ENCODE data around the gene KCNK4. TPM values are rescaled to one million over a fixed set of nuclear protein-coding genes. Genes with fewer than 3 reads are reported as not detected.

The KCNK4 gene
- total and polyA plus RNA-seq, 8 donors = not detected

DNA sequence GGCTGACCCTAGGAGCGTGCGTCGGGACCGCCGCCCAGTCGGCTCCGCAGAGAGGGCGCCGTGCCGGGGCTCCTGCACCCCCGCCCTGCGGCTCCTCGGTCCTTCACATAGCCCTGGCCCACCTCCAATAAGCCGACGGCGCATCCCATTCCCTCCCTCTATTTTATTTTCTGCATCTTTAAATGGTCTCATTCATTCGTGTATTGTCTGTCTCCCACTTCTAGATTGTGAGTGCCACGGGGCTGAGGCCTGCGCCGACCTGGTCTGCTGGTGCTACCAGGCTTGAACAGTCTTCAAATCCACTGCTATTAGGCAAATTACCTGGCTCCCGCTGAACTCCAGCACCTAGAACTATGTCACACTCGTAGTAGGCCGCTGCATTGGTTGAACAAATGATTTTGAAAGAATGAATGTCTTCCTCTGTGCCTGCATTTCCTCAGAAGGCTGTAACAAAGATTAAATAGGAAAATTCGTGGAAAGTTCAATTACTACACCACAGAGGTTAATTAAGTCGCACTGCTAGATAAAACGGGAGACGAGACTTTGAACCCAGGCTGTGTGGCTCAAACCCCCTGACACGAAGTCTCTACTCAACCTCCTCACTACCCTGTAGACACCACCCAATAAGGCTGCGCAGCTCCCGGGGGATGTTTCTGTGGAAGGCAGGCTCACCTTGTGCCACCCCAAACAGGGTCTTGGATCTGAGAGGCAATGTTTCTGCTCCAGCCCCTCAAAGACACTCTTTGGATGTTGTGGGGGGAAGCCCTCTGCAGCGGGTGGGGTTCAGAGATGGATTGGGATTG is 43.2 kb upstream of the KCNK4 start:
- Histone ChIP-seq H3K36me3 (peaks cover 14 to 16% (median 15%) of the 10 kb centered on the region in 4 donors), H3K27me3 (no peaks in the 10 kb centered on the region), H3K27ac (peak overlapping the region; percentile 76 to 93 (median 86)), H3K9me3 (no peaks in the 10 kb centered on the region), H3K4me1 (peaks cover 37 to 71% (median 65%) of the 10 kb centered on the region in 4 donors), H3K4me3 (peak overlapping the region; percentile 69 to 85 (median 74))
- TF ChIP-seq POLR2A (IDR thresholded peaks at IDR 0.05) (no peak), CTCF (IDR thresholded peaks at IDR 0.05) (no peak), EP300 (IDR thresholded peaks at IDR 0.05) (no peak), POLR2AphosphoS5 (IDR thresholded peaks at IDR 0.05) (no peak)
- intact Hi-C loops (cut with DNase I; ENCODE audit: low total_unique reads) = no loop called here
- WGBS, 5 donors = 29 to 39% (median 35%) methylated on average over 29 to 31 of the region's 31 CpGs
- DNase-seq = no peak

- Histone ChIP-seq H3K9me3 (no peaks in the 10 kb centered on the region), H3K4me3 (no peak overlapping the region), H3K36me3 (peaks cover 7 to 10% (median 8%) of the 10 kb centered on the region in 4 donors), H3K27me3 (no peaks in the 10 kb centered on the region), H3K4me1 (peaks cover 36 to 71% (median 66%) of the 10 kb centered on the region in 4 donors), H3K27ac (no peak overlapping the region)
- intact Hi-C loops (cut with DNase I; ENCODE audit: low total_unique reads) = no loop called here
- DNase-seq = no peak
- 69 to 85% (median 80%) methylated on average over 6 to 7 of the region's 7 CpGs for WGBS, 5 donors
- no peak for TF ChIP-seq POLR2AphosphoS5 (IDR thresholded peaks at IDR 0.05)
- TF ChIP-seq EP300 (IDR thresholded peaks at IDR 0.05) = no peak
- TF ChIP-seq POLR2A (IDR thresholded peaks at IDR 0.05) = no peak
- no peak for TF ChIP-seq CTCF (IDR thresholded peaks at IDR 0.05)
These were observed 42.5 kb upstream of the KCNK4 start for GRCh38 chr11:64248578-64248977.

- no peak for DNase-seq
- H3K4me3 ChIP-seq = no peak overlapping the region
- 89 to 95% (median 95%) methylated on average over 3 to 4 of the region's 4 CpGs for WGBS, 5 donors
- no peak overlapping the region for H3K27ac ChIP-seq
- intact Hi-C loops (cut with DNase I; ENCODE audit: low total_unique reads) = no loop called here
- H3K27me3 ChIP-seq = no peaks in the 10 kb centered on the region
- no peaks in the 10 kb centered on the region for H3K9me3 ChIP-seq
- peaks cover 3 to 5% (median 4%) of the 10 kb centered on the region in 4 donors for H3K36me3 ChIP-seq
- peaks cover 36 to 70% (median 66%) of the 10 kb centered on the region in 4 donors for H3K4me1 ChIP-seq
- TF ChIP-seq POLR2A (IDR thresholded peaks at IDR 0.05) (no peak), POLR2AphosphoS5 (IDR thresholded peaks at IDR 0.05) (no peak), CTCF (IDR thresholded peaks at IDR 0.05) (no peak), EP300 (IDR thresholded peaks at IDR 0.05) (no peak)
These were observed 42.1 kb upstream of the KCNK4 start for GRCh38 chr11:64249038-64249437.

GRCh38 chr11:64249563-64250414 is 41.3 kb upstream of the KCNK4 start:
- Histone ChIP-seq H3K36me3 (peaks cover 5 to 7% (median 6%) of the 10 kb centered on the region in 4 donors), H3K27me3 (no peaks in the 10 kb centered on the region), H3K4me1 (peaks cover 36 to 67% (median 61%) of the 10 kb centered on the region in 4 donors), H3K9me3 (no peaks in the 10 kb centered on the region), H3K27ac (no peak overlapping the region), H3K4me3 (no peak overlapping the region)
- no peak for DNase-seq
- intact Hi-C loops (cut with DNase I; ENCODE audit: low total_unique reads) = no loop called here
- TF ChIP-seq CTCF (IDR thresholded peaks at IDR 0.05) (no peak), POLR2AphosphoS5 (IDR thresholded peaks at IDR 0.05) (no peak), POLR2A (IDR thresholded peaks at IDR 0.05) (no peak), EP300 (IDR thresholded peaks at IDR 0.05) (no peak)
- WGBS, 5 donors = 80 to 87% (median 85%) methylated on average over 7 to 8 of the region's 8 CpGs
